H1 (cell line): ENCODE data around the gene RB1. TPM values are rescaled to one million over a fixed set of nuclear protein-coding genes. Genes with fewer than 3 reads are reported as not detected.

Source experiments
- CTCF ChIA-PET: fragments of 300-600 bp; sonication (Branson Sonifier 250); formaldehyde crosslinking; loops from one replicate; lab custom pipeline; 2021; ENCODE audit not compliant: partially characterized antibody; lab: Charles Lee
- POLR2A ChIA-PET: fragments of 300-600 bp; sonication (Branson Sonifier 250); formaldehyde crosslinking; loops from one replicate; lab custom pipeline; 2021; ENCODE audit warnings: inconsistent platforms; ENCODE audit not compliant: partially characterized antibody; lab: Charles Lee
- DNase-seq, 2 experiments: peaks; one replicate each; pipeline versions ENCODE4 v3.0.0 to v3.0.0-alpha.2; 2010 to 2022; ENCODE audit warnings: low spot score in 2 of 2, low read depth in 1 of 2, mixed read lengths in 1 of 2
- FAIRE-seq: peaks from 2 replicates; lab custom pipeline; 2011; peaks lifted over from hg19 to GRCh38; lab: Jason Lieb, UNC
- H2AFZ ChIP-seq: 2 replicates; pipeline ENCODE4 v1.8.1; 2012; ENCODE audit warnings: low read length, inconsistent platforms
- H2AK5ac ChIP-seq: 2 replicates; pipeline ENCODE4 v1.6.1; 2013; ENCODE audit warnings: low read depth, low read length
- H2BK120ac ChIP-seq: replicated peaks from 2 replicates; pipeline ENCODE3; 2013; ENCODE audit warnings: low read depth, low read length, inconsistent platforms
- H2BK12ac ChIP-seq: 2 replicates; pipeline ENCODE4 v1.6.1; 2013; ENCODE audit warnings: low read depth, low read length
- H2BK15ac ChIP-seq: 2 replicates; pipeline ENCODE4 v1.6.1; 2013; ENCODE audit warnings: low read length
- H2BK20ac ChIP-seq: 2 replicates; pipeline ENCODE4 v1.6.1; 2013; ENCODE audit warnings: low read length
- H2BK5ac ChIP-seq: 2 replicates; pipeline ENCODE4 v1.6.1; 2013; ENCODE audit warnings: low read depth, low read length
- H3K14ac ChIP-seq: 2 replicates; pipeline ENCODE4 v1.6.1; 2013; ENCODE audit warnings: inconsistent platforms; ENCODE audit not compliant: insufficient read length
- H3K18ac ChIP-seq: 2 replicates; pipeline ENCODE4 v1.6.1; 2013; ENCODE audit warnings: low read length; ENCODE audit errors: extremely low read depth
- H3K23ac ChIP-seq: 2 replicates; pipeline ENCODE4 v1.6.1; 2013; ENCODE audit warnings: inconsistent platforms; ENCODE audit not compliant: insufficient read length
- H3K23me2 ChIP-seq: 2 replicates; pipeline ENCODE4 v1.6.1; 2013; ENCODE audit warnings: low read depth, low read length
- H3K27ac ChIP-seq: 2 replicates; pipeline ENCODE4 v1.6.1; 2011; ENCODE audit warnings: low read depth, low read length, inconsistent platforms
- H3K27me3 ChIP-seq, 4 experiments: replicated peaks in 1 of 4; 1 replicate in 1 of 4; 2 replicates in 3 of 4; pipeline versions ENCODE4 v1.6.1 to v1.8.1; 2011 to 2013; ENCODE audit warnings: low read length in 3 of 4, mild to moderate bottlenecking in 3 of 4, inconsistent platforms in 2 of 4, mixed read lengths in 2 of 4, moderate library complexity in 1 of 4; ENCODE audit not compliant: control insufficient read depth in 3 of 4, insufficient read depth in 3 of 4; ENCODE audit errors: extremely low read depth in 1 of 4
- H3K36me3 ChIP-seq, 4 experiments: 2 replicates each; pipeline versions ENCODE4 v1.6.1 to v1.8.1; 2011 to 2013; ENCODE audit warnings: mild to moderate bottlenecking in 4 of 4, low read length in 3 of 4, moderate library complexity in 2 of 4, control low read depth in 1 of 4, inconsistent platforms in 1 of 4; ENCODE audit not compliant: insufficient read depth in 4 of 4, control insufficient read depth in 2 of 4
- H3K4ac ChIP-seq: replicated peaks from 2 replicates; pipeline ENCODE3; 2013; ENCODE audit warnings: low read length, low read depth, mixed read lengths, inconsistent platforms; ENCODE audit not compliant: insufficient read length
- H3K4me1 ChIP-seq, 4 experiments: replicated peaks in 1 of 4; 1 replicate in 1 of 4; 2 replicates in 3 of 4; pipeline versions ENCODE4 v1.6.1 to v1.8.1; 2011 to 2013; ENCODE audit warnings: low read length in 3 of 4, inconsistent platforms in 2 of 4, mixed read lengths in 1 of 4; ENCODE audit not compliant: insufficient read depth in 4 of 4, control insufficient read depth in 3 of 4
- H3K4me2 ChIP-seq, 2 experiments: 2 replicates each; pipeline versions ENCODE4 v1.6.1 to v1.8.1; 2011 to 2013; ENCODE audit warnings: low read depth in 2 of 2, low read length in 2 of 2, control low read depth in 1 of 2, inconsistent platforms in 1 of 2, mild to moderate bottlenecking in 1 of 2; ENCODE audit not compliant: insufficient read depth in 1 of 2
- H3K4me3 ChIP-seq, 4 experiments: fragments of 200-600, 300-600 bp in 1 of 4; sonication (generic), shearing (Covaris generic), sonication (Bioruptor Twin) in 1 of 4; 2 replicates each; pipeline versions ENCODE4 v1.5.1 to v1.8.1; 2011 to 2016; ENCODE audit warnings: low read length in 4 of 4, low read depth in 3 of 4, control low read depth in 2 of 4, inconsistent platforms in 2 of 4, mild to moderate bottlenecking in 2 of 4, mixed read lengths in 1 of 4, moderate library complexity in 1 of 4; ENCODE audit not compliant: insufficient read depth in 2 of 4; ENCODE audit errors: extremely low read depth in 1 of 4
- H3K56ac ChIP-seq: replicated peaks from 2 replicates; pipeline ENCODE3; 2013; ENCODE audit warnings: low read depth, mild to moderate bottlenecking, mixed read lengths, low read length, inconsistent platforms; ENCODE audit not compliant: insufficient read length
- H3K79me1 ChIP-seq: 2 replicates; pipeline ENCODE4 v1.6.1; 2013; ENCODE audit warnings: low read depth, low read length, control low read depth
- H3K79me2 ChIP-seq, 2 experiments: 2 replicates each; pipeline versions ENCODE4 v1.6.1 to v1.8.1; 2012 to 2013; ENCODE audit warnings: low read length in 2 of 2, mild to moderate bottlenecking in 2 of 2, inconsistent platforms in 1 of 2; ENCODE audit not compliant: insufficient read depth in 2 of 2, control insufficient read depth in 1 of 2
- H3K9ac ChIP-seq, 4 experiments: replicated peaks in 1 of 4; 1 replicate in 1 of 4; 2 replicates in 3 of 4; pipeline versions ENCODE4 v1.6.1 to v1.8.1; 2011 to 2013; ENCODE audit warnings: low read depth in 3 of 4, low read length in 3 of 4, control low read depth in 2 of 4, mild to moderate bottlenecking in 2 of 4, moderate library complexity in 2 of 4, inconsistent platforms in 1 of 4; ENCODE audit errors: extremely low read depth in 1 of 4
- H3K9me3 ChIP-seq, 2 experiments: 2 replicates each; pipeline versions ENCODE4 v1.6.1 to v1.8.1; 2012 to 2013; ENCODE audit warnings: mild to moderate bottlenecking in 2 of 2, moderate library complexity in 2 of 2, control low read depth in 1 of 2, inconsistent platforms in 1 of 2, low read depth in 1 of 2, low read length in 1 of 2, mixed read lengths in 1 of 2; ENCODE audit not compliant: insufficient read depth in 2 of 2
- H4K20me1 ChIP-seq, 2 experiments: replicated peaks in 1 of 2; 2 replicates each; pipeline versions ENCODE3 to v1.8.1; 2011 to 2013; ENCODE audit warnings: inconsistent platforms in 2 of 2, low read length in 2 of 2, mild to moderate bottlenecking in 1 of 2; ENCODE audit not compliant: insufficient read depth in 2 of 2, control insufficient read depth in 1 of 2
- H4K5ac ChIP-seq: 2 replicates; pipeline ENCODE4 v1.6.1; 2013; ENCODE audit warnings: low read length, low read depth, mixed read lengths, inconsistent platforms; ENCODE audit not compliant: insufficient read length
- H4K8ac ChIP-seq: 2 replicates; pipeline ENCODE4 v1.8.0; 2013; ENCODE audit warnings: mild to moderate bottlenecking, moderate library complexity, low read length, inconsistent platforms; ENCODE audit not compliant: insufficient read depth; ENCODE audit errors: extremely low read depth
- H4K91ac ChIP-seq: replicated peaks from 2 replicates; pipeline ENCODE3; 2013; ENCODE audit warnings: low read length, mixed read lengths, inconsistent platforms; ENCODE audit not compliant: insufficient read length
- ATF2 ChIP-seq: IDR thresholded peaks from 2 replicates; pipeline ENCODE4 v1.6.1; 2012; ENCODE audit warnings: low read length, inconsistent platforms
- BRCA1 ChIP-seq: IDR thresholded peaks from 2 replicates; pipeline ENCODE4 v1.6.1; 2012; ENCODE audit warnings: low read depth, low read length, improper control_type of control experiment
- GABPA ChIP-seq: IDR thresholded peaks from 2 replicates; pipeline ENCODE4 v1.6.1; 2011; ENCODE audit warnings: mild to moderate bottlenecking, low read length, moderate library complexity, borderline replicate concordance; ENCODE audit not compliant: insufficient read depth
- GTF2F1 ChIP-seq: IDR thresholded peaks from 2 replicates; pipeline ENCODE4 v1.6.1; 2012; ENCODE audit warnings: low read depth, low read length, improper control_type of control experiment, borderline replicate concordance
- JUN ChIP-seq: IDR thresholded peaks from 2 replicates; pipeline ENCODE4 v1.6.1; 2011; ENCODE audit warnings: low read depth, mild to moderate bottlenecking, improper control_type of control experiment, low read length
- MAX ChIP-seq: IDR thresholded peaks from 2 replicates; pipeline ENCODE4 v1.6.1; 2012; ENCODE audit warnings: inconsistent platforms
- NRF1 ChIP-seq: IDR thresholded peaks from 2 replicates; pipeline ENCODE4 v1.6.1; 2011; ENCODE audit warnings: mild to moderate bottlenecking, low read depth, low read length, improper control_type of control experiment
- SIX5 ChIP-seq: IDR thresholded peaks from 2 replicates; pipeline ENCODE4 v1.6.1; 2011; ENCODE audit warnings: mild to moderate bottlenecking, low read depth, low read length
- TBP ChIP-seq: IDR thresholded peaks from 2 replicates; pipeline ENCODE4 v1.6.1; 2011; ENCODE audit warnings: low read depth, low read length, improper control_type of control experiment
- TCF12 ChIP-seq: IDR thresholded peaks from 2 replicates; pipeline ENCODE4 v1.6.1; 2011; ENCODE audit warnings: low read depth, mild to moderate bottlenecking, low read length
- WGBS, 2 experiments: shearing (Covaris generic) in 1 of 2; methylation state at CpG; one replicate each; pipeline versions ENCODE4 v1.1.6 to v1.1.7; 2013 to 2015; ENCODE audit warnings: low lambda C conversion rate in 2 of 2, mixed read lengths in 2 of 2, inconsistent platforms in 1 of 2, low coverage in 1 of 2, missing lambda C conversion rate in 1 of 2; ENCODE audit not compliant: insufficient replicate concordance in 2 of 2, insufficient coverage in 1 of 2, insufficient read length in 1 of 2; ENCODE audit errors: extremely low coverage in 1 of 2, missing lambda C conversion rate in 1 of 2; 5-methylcytosine and 5-hydroxymethylcytosine counted together
- polyA plus RNA-seq, 7 experiments: library from polyadenylated mRNA; depleted of rRNA in 3 of 7; stranded (reverse) in 5 of 7; unstranded in 2 of 7; fragments of >200 nt in 5 of 7; fragments of 200-250 nt in 2 of 7; gene quantifications; 1 replicate in 5 of 7; 2 replicates in 1 of 7; 4 replicates in 1 of 7; pipeline versions ENCODE4 v1.2.1 to v1.2.3, GENCODE V29; 2011 to 2013; ENCODE audit warnings: missing spikeins in 2 of 7, mixed read lengths in 2 of 7
- total RNA-seq: library from RNA; stranded (reverse); fragmentation: NEBNext Ultra II Directional; extraction: Animal tissue kit (Norgen Biotek cat#: 25700); gene quantifications from 2 replicates; pipeline ENCODE4 v1.2.1, GENCODE V29; 2021
- TF ChIP-seq, protein P1 (sequence below), 3 experiments: IDR thresholded peaks; 1 replicate in 2 of 3; 2 replicates in 1 of 3; pipeline versions ENCODE4 v1.5.1 to v1.6.1; 2011; ENCODE audit warnings: low read length in 3 of 3, mild to moderate bottlenecking in 3 of 3, inconsistent platforms in 2 of 3, low read depth in 1 of 3, moderate library complexity in 1 of 3; ENCODE audit not compliant: insufficient read depth in 1 of 3; ENCODE audit errors: control extremely low read depth in 1 of 3

Gene RB1
- total and polyA plus RNA-seq, 2 of the 8 experiments (the other 6 are each of a cell fraction or from before 2014, with no cell fraction given) = 4.1 to 17.5 TPM

- ChIA-PET POLR2A (no interaction called here), CTCF (no interaction called here)
- Histone ChIP-seq H2BK120ac (no peak overlapping the region), H2BK5ac (no peak overlapping the region), H3K79me1 (no peaks in the 10 kb centered on the region), H3K23me2 (no peaks in the 10 kb centered on the region), H3K18ac (no peak overlapping the region), H4K91ac (no peak overlapping the region), H3K4me2 (no peak overlapping the region), H2BK15ac (no peak overlapping the region), H4K20me1 (no peaks in the 10 kb centered on the region), H4K5ac (no peak overlapping the region), H3K9me3 (no peaks in the 10 kb centered on the region), H3K79me2 (no peaks in the 10 kb centered on the region), H4K8ac (no peak overlapping the region), H2BK12ac (no peak overlapping the region), H3K9ac (no peak overlapping the region), H3K23ac (no peak overlapping the region), H3K36me3 (no peaks in the 10 kb centered on the region; a peak in 1 of 8 replicates), H3K27me3 (no peaks in the 10 kb centered on the region), H2AFZ (no peak overlapping the region), H2AK5ac (no peak overlapping the region), H3K4me1 (no peaks in the 10 kb centered on the region), H2BK20ac (no peak overlapping the region), H3K4me3 (no peak overlapping the region), H3K14ac (no peak overlapping the region), H3K4ac (no peak overlapping the region), H3K56ac (no peak overlapping the region), H3K27ac (no peak overlapping the region)
- no peak for DNase-seq
- WGBS, 2 experiments = 94% methylated on average over 2 of the region's 2 CpGs; no CpG with 5 or more reads in 1 of the 2 experiments
- no peak for FAIRE-seq
- TF ChIP-seq BRCA1 (no peak), MAX (no peak), JUN (no peak), SIX5 (no peak), NRF1 (no peak), GTF2F1 (no peak), TCF12 (no peak), TBP (no peak), ATF2 (no peak), GABPA (no peak)
- TF ChIP-seq, protein P1, sequence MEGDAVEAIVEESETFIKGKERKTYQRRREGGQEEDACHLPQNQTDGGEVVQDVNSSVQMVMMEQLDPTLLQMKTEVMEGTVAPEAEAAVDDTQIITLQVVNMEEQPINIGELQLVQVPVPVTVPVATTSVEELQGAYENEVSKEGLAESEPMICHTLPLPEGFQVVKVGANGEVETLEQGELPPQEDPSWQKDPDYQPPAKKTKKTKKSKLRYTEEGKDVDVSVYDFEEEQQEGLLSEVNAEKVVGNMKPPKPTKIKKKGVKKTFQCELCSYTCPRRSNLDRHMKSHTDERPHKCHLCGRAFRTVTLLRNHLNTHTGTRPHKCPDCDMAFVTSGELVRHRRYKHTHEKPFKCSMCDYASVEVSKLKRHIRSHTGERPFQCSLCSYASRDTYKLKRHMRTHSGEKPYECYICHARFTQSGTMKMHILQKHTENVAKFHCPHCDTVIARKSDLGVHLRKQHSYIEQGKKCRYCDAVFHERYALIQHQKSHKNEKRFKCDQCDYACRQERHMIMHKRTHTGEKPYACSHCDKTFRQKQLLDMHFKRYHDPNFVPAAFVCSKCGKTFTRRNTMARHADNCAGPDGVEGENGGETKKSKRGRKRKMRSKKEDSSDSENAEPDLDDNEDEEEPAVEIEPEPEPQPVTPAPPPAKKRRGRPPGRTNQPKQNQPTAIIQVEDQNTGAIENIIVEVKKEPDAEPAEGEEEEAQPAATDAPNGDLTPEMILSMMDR (IDR thresholded peaks at IDR 0.05; ENCODE audit: control extremely low read depth in 1 of 3, insufficient read depth in 1 of 3, low read depth in 1 of 3, low read length in 3 of 3) = no peak
These were observed 50.0 kb downstream of the RB1 start for GRCh38 chr13:48353590-48353989.
